Lung microvascular endothelial cell (primary cell): ENCODE data around the gene SLX4. TPM values are rescaled to one million over a fixed set of nuclear protein-coding genes. Genes with fewer than 3 reads are reported as not detected.

ENCODE experiments used
- DNase-seq, 2 donors: peaks; one replicate each; pipeline versions ENCODE4 v3.0.0 to v3.0.0-alpha.2; 2010; ENCODE audit warnings: low read depth in 2 of 2
- total RNA-seq: library from RNA; depleted of rRNA; stranded (reverse); fragments of >200 nt; gene quantifications from 2 replicates; pipeline ENCODE4 v1.2.1, GENCODE V29; 2014

SLX4 gene
- total RNA-seq, 1 donor from 2014 or later: 1.8 TPM

GRCh38 chr16:3582276-3583165, 28.9 kb downstream of the SLX4 start:
- DNase-seq: no peak

- DNase-seq: no peak
Observed at GRCh38 chr16:3581392-3581791, 30.0 kb downstream of the SLX4 start.

- DNase-seq: no peak
Observed at GRCh38 chr16:3580686-3581085, 30.7 kb downstream of the SLX4 start.

GRCh38 chr16:3580251-3580651, 31.2 kb downstream of the SLX4 start:
- DNase-seq: no peak

- DNase-seq: no peak
Observed at GRCh38 chr16:3579776-3580175, 31.6 kb downstream of the SLX4 start.

DNA sequence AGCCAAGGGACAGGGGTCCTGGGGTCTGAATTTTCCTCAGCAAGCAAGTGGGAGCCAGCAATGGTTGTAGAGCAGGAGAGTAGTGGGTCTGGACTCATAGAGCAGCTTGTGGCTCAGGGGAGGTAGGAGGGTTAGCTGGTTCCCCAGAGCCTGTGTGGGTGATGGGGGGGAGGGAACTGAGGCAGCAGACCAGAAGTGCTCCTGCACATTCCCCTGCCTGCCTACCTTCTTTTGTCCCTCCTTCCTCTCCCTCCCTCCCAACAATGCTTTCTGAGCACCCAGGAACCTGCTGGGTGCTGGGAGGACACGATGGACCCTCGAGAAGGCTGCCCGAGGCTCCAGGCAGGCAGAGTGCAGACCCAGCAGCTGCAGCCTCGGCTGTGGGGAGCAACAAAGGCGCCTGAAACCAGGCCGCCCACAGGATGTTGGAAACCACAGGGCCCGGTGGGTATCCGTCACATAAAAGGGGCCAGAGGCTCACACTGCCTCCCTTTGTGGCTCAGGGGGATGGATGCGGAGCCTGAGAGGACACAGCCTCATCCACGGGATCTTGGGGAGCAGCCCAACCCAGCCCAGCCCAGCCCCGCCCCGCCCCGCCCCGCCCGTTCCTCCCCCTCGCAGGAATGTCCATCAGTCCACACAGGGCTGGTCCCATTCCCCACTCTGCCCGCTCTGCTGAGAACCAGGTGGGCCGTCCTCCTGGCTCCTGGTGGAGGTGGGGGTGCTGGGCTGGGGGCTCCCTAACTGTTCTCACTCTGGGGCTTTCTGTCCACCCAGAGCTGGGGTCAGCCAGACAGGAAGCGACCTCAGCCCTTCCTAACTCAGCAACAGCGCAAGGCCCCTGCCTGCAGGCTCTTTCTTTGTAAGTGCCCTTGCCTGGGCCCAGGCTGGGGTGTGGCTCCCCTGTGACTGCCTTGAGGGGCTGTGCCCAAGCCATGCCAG, 32.5 kb downstream of the SLX4 start:
- DNase-seq: peak in 1 of 2 donors; percentile 10

DNA sequence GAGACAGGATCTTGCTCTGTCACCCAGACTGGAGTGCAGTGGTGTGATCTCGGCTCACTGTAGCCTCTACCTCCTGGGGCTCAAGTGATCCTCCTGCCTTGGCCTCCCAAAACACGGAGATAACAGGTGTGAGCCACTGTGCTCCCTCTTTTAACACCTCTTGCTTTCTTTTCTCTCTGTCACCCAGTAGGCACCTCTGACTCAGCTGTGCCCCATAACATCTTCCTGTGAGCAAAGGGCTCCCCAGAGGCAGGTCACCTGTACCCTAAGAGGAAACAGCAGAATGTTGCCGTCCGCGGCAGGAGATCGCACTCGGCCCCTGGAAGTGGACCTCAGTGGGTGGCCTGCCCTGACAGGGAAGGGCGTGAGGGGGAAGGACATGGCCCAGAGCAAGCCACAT, 33.3 kb downstream of the SLX4 start:
- no peak for DNase-seq

DNA sequence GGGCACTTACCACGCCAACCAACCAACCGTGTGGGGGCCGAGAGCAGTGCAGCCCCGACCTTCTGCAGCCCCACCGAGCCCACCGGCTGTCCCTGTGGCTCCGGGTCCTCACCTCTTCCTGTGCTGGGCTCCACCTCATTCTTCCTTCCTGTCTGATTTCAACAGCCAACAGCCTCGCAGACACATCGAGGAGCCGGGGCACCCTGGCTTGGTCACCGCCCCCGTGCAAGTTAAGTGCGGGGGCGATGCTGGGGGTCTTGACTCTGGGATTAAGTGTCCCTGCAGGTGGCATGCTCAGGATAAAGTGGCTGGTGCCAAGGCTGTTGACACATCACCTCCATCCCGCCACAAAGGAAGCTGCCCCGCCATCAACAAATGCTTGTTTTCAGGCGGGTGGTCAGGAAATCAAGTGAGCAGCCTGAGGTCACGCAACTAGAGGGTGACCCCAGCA, 34.1 kb downstream of the SLX4 start, which contains the start of gene NLRC3:
Gene NLRC3, minus strand, starts transcription at position 102 of the 451 bp plus-strand sequence. CDS start 12,367 bp downstream, outside the sequence.
- DNase-seq: peak; percentile 16 to 19

- DNase-seq: no peak
Observed at GRCh38 chr16:3576211-3576610, 35.2 kb downstream of the SLX4 start.

DNA sequence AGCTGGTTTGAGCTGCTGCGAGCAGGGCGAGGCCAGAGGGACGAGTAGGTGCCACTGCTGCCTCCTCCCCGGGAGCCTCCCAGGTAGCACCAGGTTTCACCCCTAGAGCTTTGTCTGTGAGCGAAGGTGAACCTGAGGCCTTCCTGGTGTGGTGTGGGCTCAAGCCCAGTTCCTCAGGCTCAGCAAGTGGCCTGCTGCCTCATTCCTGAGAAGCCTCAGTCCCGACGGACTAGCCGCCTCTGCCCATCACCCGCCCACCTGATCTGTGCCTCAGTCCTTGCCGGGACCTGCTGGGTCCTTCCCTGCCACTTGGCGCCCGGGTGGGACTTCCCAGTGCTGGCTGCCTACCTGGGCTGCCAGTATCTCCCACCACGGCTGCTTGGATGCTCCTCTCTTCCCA, 35.9 kb downstream of the SLX4 start:
- no peak for DNase-seq

GRCh38 chr16:3574195-3574594, 37.2 kb downstream of the SLX4 start:
- DNase-seq: no peak

- no peak for DNase-seq
Observed at GRCh38 chr16:3573146-3573815, 38.1 kb downstream of the SLX4 start.

- no peak for DNase-seq
Observed at GRCh38 chr16:3570420-3571062, 40.9 kb downstream of the SLX4 start.

DNA sequence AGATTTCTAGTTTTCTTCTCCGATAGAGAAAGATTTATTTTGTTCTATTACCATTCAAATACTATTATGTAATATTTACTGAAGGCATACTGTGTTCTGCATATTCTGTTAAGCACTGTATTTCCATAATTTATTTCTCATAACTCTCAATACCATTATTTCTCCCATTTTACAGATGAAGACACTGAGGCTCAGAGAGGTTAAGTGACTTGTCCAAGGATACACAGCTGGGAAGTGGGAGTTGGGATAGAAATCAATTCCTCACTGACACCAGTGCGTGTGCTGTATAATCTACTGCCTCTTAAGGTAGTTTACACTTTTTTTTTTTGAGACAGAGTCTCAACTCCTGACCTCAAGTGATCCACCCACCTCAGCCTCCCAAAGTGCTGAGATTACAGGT, 41.6 kb downstream of the SLX4 start:
- DNase-seq: no peak

DNA sequence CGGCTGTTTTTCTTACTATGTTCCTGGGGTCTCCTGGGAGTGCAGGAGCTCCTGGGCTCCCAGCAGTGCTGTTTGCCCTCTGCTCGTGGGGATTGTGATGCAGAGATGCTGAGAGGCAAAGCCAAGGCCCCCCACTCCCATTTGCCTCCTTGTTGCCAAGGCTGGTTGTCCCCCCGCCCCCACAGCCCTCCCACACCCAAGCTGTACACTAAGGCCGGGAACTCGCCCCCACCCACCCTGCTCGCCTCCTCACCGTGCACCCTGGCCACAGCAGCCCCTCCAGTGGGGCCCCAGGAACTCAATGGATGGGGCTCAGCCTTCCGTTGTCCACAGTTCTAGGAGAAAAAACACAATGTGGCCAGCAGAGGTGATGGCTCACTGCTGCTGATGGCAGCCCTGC, 44.4 kb downstream of the SLX4 start:
- no peak for DNase-seq

GRCh38 chr16:3564889-3565141, 46.6 kb downstream of the SLX4 start:
- DNase-seq: no peak

DNA sequence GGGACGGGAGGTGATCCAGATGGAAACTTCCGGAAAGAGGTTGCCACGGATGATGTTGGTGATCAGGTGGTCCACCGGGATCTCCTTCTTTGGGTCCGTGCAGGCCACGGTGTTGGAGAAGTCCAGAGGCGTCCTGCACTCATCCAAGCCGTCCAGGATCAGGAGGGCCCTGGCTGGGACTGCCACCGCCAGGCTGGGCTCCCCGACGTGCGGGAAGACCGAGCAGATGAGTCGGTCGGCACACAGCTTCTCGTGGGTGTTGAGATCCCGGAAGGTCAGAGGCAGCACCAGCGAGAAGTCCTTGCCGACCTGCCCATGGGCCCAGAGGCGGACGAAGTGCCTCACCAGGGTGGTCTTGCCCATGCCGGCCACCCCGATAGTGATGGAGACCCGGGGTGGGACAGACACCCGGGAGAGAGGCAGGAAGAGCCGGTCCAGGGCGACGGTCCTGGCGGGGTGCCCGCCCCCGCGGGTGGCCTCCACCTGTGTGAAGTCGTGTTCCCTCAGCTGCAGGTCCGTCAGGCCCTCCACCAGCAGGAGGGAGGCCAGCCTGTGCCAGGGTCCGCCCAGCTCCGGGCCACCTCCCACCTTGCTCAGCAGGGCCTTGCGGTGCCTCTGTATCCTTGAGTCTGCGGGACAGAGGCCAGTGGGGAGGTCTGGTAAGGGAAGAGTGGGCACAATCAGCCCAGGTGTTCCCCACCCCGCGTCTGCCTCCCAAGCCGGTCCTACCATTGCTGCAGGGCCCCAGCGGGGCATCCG, 47.1 kb downstream of the SLX4 start:
- DNase-seq: no peak

DNA sequence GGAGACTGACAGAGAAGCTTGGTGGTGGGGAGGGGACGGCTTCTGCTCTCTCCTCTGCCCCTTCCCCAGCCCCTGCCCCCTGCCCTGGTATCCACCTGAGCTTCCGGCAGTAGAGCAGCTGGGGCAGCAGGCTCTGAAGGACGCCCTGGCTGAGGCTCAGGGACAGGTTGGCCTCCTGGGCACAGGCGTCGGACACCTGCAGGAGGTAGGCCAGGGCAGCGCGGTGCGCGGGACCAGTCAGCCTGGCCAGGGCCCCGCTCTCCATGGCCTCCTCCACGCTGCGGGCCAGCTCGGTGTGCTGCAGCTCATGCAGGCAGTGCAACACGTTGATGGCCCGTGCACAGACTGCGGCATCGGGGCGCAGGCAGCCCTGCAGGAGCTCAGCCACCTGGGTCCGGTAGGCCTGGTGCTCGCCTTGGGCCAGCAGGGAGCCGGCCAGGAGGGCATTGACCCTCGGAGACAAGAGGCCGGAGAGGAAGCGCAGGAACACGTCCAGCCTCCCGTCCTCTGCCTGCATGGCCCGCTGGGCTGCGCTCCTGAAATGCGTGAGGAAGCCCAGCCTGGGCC, 48.4 kb downstream of the SLX4 start:
- no peak for DNase-seq

GRCh38 chr16:3561626-3562025, 49.8 kb downstream of the SLX4 start:
- DNase-seq: no peak

DNA sequence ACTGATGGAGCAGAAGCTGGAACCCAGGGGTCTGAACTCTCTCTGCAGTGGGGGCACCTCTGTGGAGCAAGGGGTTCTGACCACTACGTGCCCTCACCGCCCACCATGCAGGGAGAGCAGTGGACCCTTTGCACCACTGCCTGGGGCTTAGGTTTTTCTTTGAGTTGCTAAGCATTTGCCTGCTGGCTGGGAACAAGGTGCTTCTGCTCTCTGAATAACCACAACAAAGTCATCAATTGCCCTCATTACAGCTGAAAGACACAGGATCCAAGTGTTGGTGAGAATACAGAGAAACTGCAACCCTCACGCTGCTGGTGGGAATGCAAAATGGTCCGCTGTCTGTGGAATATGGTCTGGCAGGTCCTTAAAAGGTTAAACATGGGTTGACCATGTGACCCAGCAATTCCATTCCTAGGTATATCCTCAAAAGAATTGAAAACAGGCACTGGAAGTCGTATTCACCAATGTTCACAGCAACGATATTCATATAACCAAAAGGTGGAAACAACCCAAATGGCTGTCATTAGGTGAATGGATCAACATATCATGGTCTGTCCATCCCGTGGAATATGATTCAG, 57.0 kb downstream of the SLX4 start:
- DNase-seq: no peak
